H9 (cell line): Measurements from ENCODE around the gene SORBS1. TPM values are rescaled to one million over a fixed set of nuclear protein-coding genes. Genes with fewer than 3 reads are reported as not detected.

Source experiments
- DNase-seq: peaks from one replicate; pipeline ENCODE4 v3.0.0-alpha.2; 2017
- H2AFZ ChIP-seq: one replicate; pipeline ENCODE4 v1.6.1; 2013; ENCODE audit warnings: mild to moderate bottlenecking, low read length, control low read depth, moderate library complexity
- H2AK5ac ChIP-seq: 2 replicates; pipeline ENCODE4 v1.6.1; 2013; ENCODE audit warnings: low read length, control low read depth, mixed read lengths; ENCODE audit not compliant: insufficient read length
- H2BK120ac ChIP-seq: one replicate; pipeline ENCODE4 v1.6.1; 2013; ENCODE audit warnings: low read depth, mild to moderate bottlenecking, low read length, control low read depth, inconsistent platforms; ENCODE audit not compliant: poor library complexity, severe bottlenecking
- H2BK12ac ChIP-seq: 2 replicates; pipeline ENCODE4 v1.6.1; 2013; ENCODE audit warnings: low read length, control low read depth, mixed read lengths, low read depth; ENCODE audit not compliant: insufficient read length
- H2BK15ac ChIP-seq: 2 replicates; pipeline ENCODE4 v1.6.1; 2013; ENCODE audit warnings: low read depth, low read length, control low read depth
- H2BK20ac ChIP-seq: one replicate; pipeline ENCODE4 v1.6.1; 2013; ENCODE audit warnings: low read depth, mild to moderate bottlenecking, low read length, control low read depth, inconsistent platforms; ENCODE audit not compliant: poor library complexity, severe bottlenecking
- H2BK5ac ChIP-seq: 2 replicates; pipeline ENCODE4 v1.6.1; 2013; ENCODE audit warnings: low read length, control low read depth, mixed read lengths; ENCODE audit not compliant: insufficient read length
- H3K14ac ChIP-seq: 2 replicates; pipeline ENCODE4 v1.6.1; 2013; ENCODE audit warnings: low read length, control low read depth; ENCODE audit not compliant: insufficient read depth
- H3K18ac ChIP-seq: 2 replicates; pipeline ENCODE4 v1.6.1; 2013; ENCODE audit warnings: low read depth, mild to moderate bottlenecking, mixed read lengths, low read length, control low read depth; ENCODE audit not compliant: insufficient read length
- H3K23ac ChIP-seq: 2 replicates; pipeline ENCODE4 v1.6.1; 2013; ENCODE audit warnings: low read length, control low read depth, mixed read lengths, low read depth; ENCODE audit not compliant: insufficient read length
- H3K23me2 ChIP-seq: 2 replicates; pipeline ENCODE4 v1.6.1; 2013; ENCODE audit warnings: low read depth, mild to moderate bottlenecking, mixed read lengths, low read length, control low read depth; ENCODE audit not compliant: insufficient read length, poor library complexity, severe bottlenecking
- H3K27ac ChIP-seq: 2 replicates; pipeline ENCODE4 v1.5.1; 2013; ENCODE audit warnings: low read length, control low read depth, mixed read lengths, low read depth; ENCODE audit not compliant: insufficient read length
- H3K27me3 ChIP-seq: 2 replicates; pipeline ENCODE4 v1.6.1; 2013; ENCODE audit warnings: low read length, control low read depth, inconsistent platforms; ENCODE audit not compliant: insufficient read depth
- H3K4ac ChIP-seq: 2 replicates; pipeline ENCODE4 v1.6.1; 2013; ENCODE audit warnings: low read depth, mild to moderate bottlenecking, control low read depth, inconsistent platforms, low read length, moderate library complexity
- H3K4me1 ChIP-seq: 2 replicates; pipeline ENCODE4 v1.6.1; 2013; ENCODE audit warnings: low read length, control low read depth, inconsistent platforms; ENCODE audit not compliant: insufficient read depth
- H3K4me2 ChIP-seq: 2 replicates; pipeline ENCODE4 v1.6.1; 2013; ENCODE audit warnings: low read length, control low read depth, mixed read lengths; ENCODE audit not compliant: insufficient read length, insufficient read depth
- H3K56ac ChIP-seq: 2 replicates; pipeline ENCODE4 v1.6.1; 2013; ENCODE audit warnings: low read depth, mild to moderate bottlenecking, mixed read lengths, low read length, control low read depth; ENCODE audit not compliant: insufficient read length
- H3K79me1 ChIP-seq: 2 replicates; pipeline ENCODE4 v1.6.1; 2013; ENCODE audit warnings: low read depth, mild to moderate bottlenecking, moderate library complexity, low read length, control low read depth, inconsistent platforms; ENCODE audit not compliant: insufficient read depth, poor library complexity, severe bottlenecking
- H3K79me2 ChIP-seq: 2 replicates; pipeline ENCODE4 v1.6.1; 2013; ENCODE audit warnings: low read length, control low read depth, inconsistent platforms; ENCODE audit not compliant: insufficient read depth
- H3K9ac ChIP-seq: 2 replicates; pipeline ENCODE4 v1.6.1; 2013; ENCODE audit warnings: low read length, control low read depth, mixed read lengths; ENCODE audit not compliant: insufficient read length; ENCODE audit errors: extremely low read depth
- H3K9me3 ChIP-seq: one replicate; pipeline ENCODE4 v1.6.1; 2013; ENCODE audit warnings: low read depth, low read length, inconsistent platforms; ENCODE audit not compliant: control insufficient read depth
- H3T11ph ChIP-seq: one replicate; pipeline ENCODE4 v1.6.1; 2013; ENCODE audit warnings: mild to moderate bottlenecking, low read length, control low read depth, inconsistent platforms
- H4K20me1 ChIP-seq: one replicate; pipeline ENCODE4 v1.6.1; 2013; ENCODE audit not compliant: control insufficient read depth, insufficient read length, insufficient read depth
- H4K5ac ChIP-seq: 2 replicates; pipeline ENCODE4 v1.6.1; 2013; ENCODE audit warnings: low read depth, mild to moderate bottlenecking, mixed read lengths, low read length, control low read depth; ENCODE audit not compliant: insufficient read length
- H4K8ac ChIP-seq: replicated peaks from 2 replicates; pipeline ENCODE4 v1.6.1; 2013; ENCODE audit warnings: low read length, control low read depth, mixed read lengths, low read depth; ENCODE audit not compliant: insufficient read length
- H4K91ac ChIP-seq: 2 replicates; pipeline ENCODE4 v1.6.1; 2013; ENCODE audit warnings: low read depth, mild to moderate bottlenecking, moderate library complexity, mixed read lengths, low read length, control low read depth; ENCODE audit not compliant: insufficient read length
- H3K27ac Mint-ChIP-seq, 3 experiments: 2 replicates in 2 of 3; 3 replicates in 1 of 3; pipeline ENCODE4 v1.8.0; 2020 to 2021; ENCODE audit warnings: mixed read lengths in 3 of 3, mild to moderate bottlenecking in 1 of 3, moderate library complexity in 1 of 3
- H3K27me3 Mint-ChIP-seq: 2 replicates; pipeline ENCODE4 v1.8.0; 2021; ENCODE audit warnings: low read depth, mild to moderate bottlenecking, moderate library complexity, mixed read lengths
- H3K36me3 Mint-ChIP-seq, 3 experiments: 2 replicates in 2 of 3; 3 replicates in 1 of 3; pipeline ENCODE4 v1.8.0; 2020 to 2021; ENCODE audit warnings: low read depth in 3 of 3, mixed read lengths in 3 of 3; ENCODE audit not compliant: insufficient read depth in 1 of 3
- H3K4me1 Mint-ChIP-seq, 2 experiments: 2 replicates each; pipeline ENCODE4 v1.8.0; 2020; ENCODE audit warnings: mixed read lengths in 2 of 2
- H3K4me3 Mint-ChIP-seq, 2 experiments: 2 replicates in 1 of 2; 3 replicates in 1 of 2; pipeline ENCODE4 v1.8.0; 2020 to 2021; ENCODE audit warnings: mild to moderate bottlenecking in 2 of 2, mixed read lengths in 2 of 2, moderate library complexity in 1 of 2
- H3K9me3 Mint-ChIP-seq, 2 experiments: 2 replicates in 1 of 2; 3 replicates in 1 of 2; pipeline ENCODE4 v1.8.0; 2020; ENCODE audit warnings: mild to moderate bottlenecking in 2 of 2, mixed read lengths in 2 of 2, moderate library complexity in 1 of 2
- CTCF ChIP-seq: fragments of 200-600 bp; sonication (generic); conservative IDR thresholded peaks from 3 replicates; pipeline ENCODE4 v1.8.0; 2021; ENCODE audit warnings: antibody characterized with exemption, mild to moderate bottlenecking
- WGBS: extraction: QIAGEN DNeasy Blood & Tissue Kit; methylation state at CpG from one replicate; pipeline ENCODE4 v1.1.7; 2013; ENCODE audit warnings: missing lambda C conversion rate, low lambda C conversion rate, mixed read lengths; ENCODE audit not compliant: insufficient read length; ENCODE audit errors: extremely low coverage; 5-methylcytosine and 5-hydroxymethylcytosine counted together
- total RNA-seq: library from RNA; stranded (reverse); gene quantifications from 2 replicates; pipeline ENCODE4 v1.2.1, GENCODE V29; 2021

The SORBS1 gene
- total RNA-seq, 1 experiment from 2014 or later = 24.3 TPM

GRCh38 chr10:95457319-95457886 lies 103.8 kb downstream of the SORBS1 start:
- no peak overlapping the region for H3K4me3 Mint-ChIP-seq
- no peak overlapping the region for H2BK12ac ChIP-seq
- no peak for TF ChIP-seq CTCF
- H3K9ac ChIP-seq = no peak overlapping the region
- no peak overlapping the region for H3K56ac ChIP-seq
- no peaks in the 10 kb centered on the region for H3K9me3 Mint-ChIP-seq
- H3K4me1 ChIP-seq = peaks cover 9% of the 10 kb centered on the region; the same call in 1 of the 2 replicates
- H2BK15ac ChIP-seq = no peak overlapping the region
- H2AK5ac ChIP-seq = no peak overlapping the region
- no peaks in the 10 kb centered on the region for H3K79me2 ChIP-seq
- H3K4ac ChIP-seq = no peak overlapping the region
- H3K27me3 ChIP-seq = no peaks in the 10 kb centered on the region
- H4K8ac ChIP-seq = no peak overlapping the region
- H3K4me1 Mint-ChIP-seq = peaks cover 24 to 37% of the 10 kb centered on the region in 2 experiments
- no peaks in the 10 kb centered on the region for H4K20me1 ChIP-seq
- H2AFZ ChIP-seq = no peak overlapping the region
- H3K9me3 ChIP-seq = no peaks in the 10 kb centered on the region
- H2BK20ac ChIP-seq = no peak overlapping the region
- H3K27ac ChIP-seq = no peak overlapping the region
- no peak overlapping the region for H3K23ac ChIP-seq
- H3K23me2 ChIP-seq = no peaks in the 10 kb centered on the region
- no peak overlapping the region for H4K5ac ChIP-seq
- H3T11ph ChIP-seq = no peak overlapping the region
- no peak overlapping the region for H3K4me2 ChIP-seq
- H3K14ac ChIP-seq = no peak overlapping the region
- H4K91ac ChIP-seq = no peak overlapping the region
- DNase-seq = no peak
- H3K79me1 ChIP-seq = no peaks in the 10 kb centered on the region
- H3K27ac Mint-ChIP-seq = peak overlapping the region in 1 of 3 experiments; percentile 45; a peak in 1 of 7 replicates
- H2BK120ac ChIP-seq = no peak overlapping the region
- no CpG with 5 or more reads among the region's 5 CpGs for WGBS
- no peaks in the 10 kb centered on the region for H3K36me3 Mint-ChIP-seq
- H3K18ac ChIP-seq = no peak overlapping the region
- no peaks in the 10 kb centered on the region for H3K27me3 Mint-ChIP-seq
- H2BK5ac ChIP-seq = no peak overlapping the region
